GM19035 (cell line): Measurements from ENCODE around the gene WDR37.

ENCODE experiments used
- ATAC-seq: cut with Tn5 transposase; IDR thresholded peaks from one replicate; pipeline ENCODE4 v1.9.1; 2021; ENCODE audit not compliant: unreplicated experiment

Gene WDR37

DNA sequence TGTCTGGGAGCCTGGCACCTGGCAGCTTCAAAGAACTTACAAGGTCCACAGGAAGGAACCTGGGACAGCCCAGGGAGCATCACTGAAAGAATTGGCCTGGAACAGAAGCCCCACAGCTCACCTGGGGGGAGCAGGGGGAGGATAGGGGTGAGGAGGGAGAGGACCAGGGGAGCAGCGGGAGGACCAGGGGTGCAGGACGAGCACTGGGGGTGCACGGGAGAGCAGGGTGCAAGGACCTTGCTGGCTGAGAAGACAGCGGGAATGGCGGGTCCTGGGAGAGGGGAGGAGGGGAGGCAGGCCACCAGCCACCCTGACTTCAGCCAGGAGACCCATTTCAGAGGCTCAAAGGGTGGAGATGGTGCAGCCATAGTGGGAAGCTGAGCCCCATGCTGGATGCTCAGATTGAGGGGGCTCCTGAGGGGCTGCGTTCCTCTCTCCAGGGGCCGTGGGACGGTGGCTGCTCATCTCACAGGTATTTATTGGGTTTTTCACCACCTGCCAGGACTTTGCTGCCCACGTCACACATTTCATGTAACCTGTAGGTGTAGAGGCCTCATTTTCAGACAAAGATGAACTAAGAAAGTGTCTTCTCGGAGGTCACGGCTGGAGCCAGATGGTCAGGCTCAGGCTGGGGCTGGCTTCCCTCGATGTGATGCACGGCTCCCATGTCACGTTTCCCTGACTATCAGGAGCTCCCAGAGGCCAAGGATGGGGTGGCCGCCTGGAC lies 110.1 kb downstream of the WDR37 start:
- no peak for ATAC-seq

DNA sequence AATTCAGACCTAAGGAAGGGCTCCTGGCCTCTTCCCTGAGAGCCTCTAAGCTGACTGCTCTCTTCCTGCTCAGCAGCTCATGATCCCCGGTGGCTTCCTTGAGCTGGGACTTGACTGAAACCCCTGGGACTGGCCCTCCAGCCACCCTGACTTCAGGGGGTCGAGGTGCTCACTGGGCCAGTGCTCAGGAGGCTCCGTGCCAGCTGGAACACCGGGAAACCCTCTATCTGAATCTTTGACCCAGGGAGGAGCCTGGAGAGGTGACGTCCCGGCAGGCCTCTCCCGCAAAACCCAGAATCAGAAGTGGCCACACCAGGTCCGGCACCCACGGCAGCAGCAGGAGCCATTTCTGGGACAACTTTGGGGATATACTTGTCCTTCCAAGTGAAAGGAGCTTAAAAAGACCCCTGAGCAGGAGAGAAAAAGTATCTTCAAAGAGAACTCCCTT lies 110.7 kb downstream of the WDR37 start:
- no peak for ATAC-seq

- ATAC-seq: no peak
These were observed 112.6 kb downstream of the WDR37 start for GRCh38 chr10:1168763-1169162.

GRCh38 chr10:1169186-1169885 lies 113.2 kb downstream of the WDR37 start:
- ATAC-seq: no peak

DNA sequence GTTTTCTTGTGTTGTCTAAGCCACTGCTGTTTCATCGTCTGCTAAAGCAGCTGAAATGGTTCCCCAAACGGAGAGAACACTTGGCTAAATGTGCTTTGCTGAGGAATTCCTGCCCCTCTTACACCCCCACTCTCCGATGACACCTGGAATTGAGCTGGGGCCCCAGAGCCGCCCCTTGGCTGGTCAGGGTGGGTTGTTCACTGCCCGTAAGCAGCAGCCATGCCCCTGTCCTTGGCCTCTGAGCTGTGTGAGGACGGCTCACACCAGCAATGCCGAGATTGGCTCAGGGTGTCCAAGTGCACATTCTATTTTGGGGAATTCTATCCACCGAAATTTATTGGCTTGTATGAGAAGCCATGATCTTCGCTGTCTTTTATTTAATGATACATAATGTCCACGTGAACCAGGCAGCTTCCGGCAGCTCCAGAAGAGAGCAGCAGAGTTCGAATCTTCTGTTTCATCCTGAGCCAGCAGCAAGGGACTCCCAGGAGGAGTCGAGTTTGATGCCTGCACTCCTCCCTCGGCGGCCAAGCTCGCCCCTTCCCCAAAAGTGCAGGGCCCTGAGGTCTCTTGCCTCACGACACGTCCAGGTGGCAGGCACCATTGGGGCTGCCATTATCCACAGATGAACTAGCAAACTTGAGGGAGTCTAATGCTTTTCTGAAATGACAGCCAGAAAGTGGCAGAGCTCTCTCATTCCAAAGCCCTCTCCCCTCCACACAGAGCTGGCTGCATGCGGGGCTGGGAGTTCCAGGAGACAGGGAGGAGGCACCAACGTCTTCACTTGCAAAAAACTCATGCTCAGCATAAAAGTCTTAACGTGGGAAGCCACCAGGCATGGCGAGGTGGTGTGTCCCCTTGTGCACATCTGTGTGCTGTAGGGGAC lies 114.0 kb downstream of the WDR37 start:
- ATAC-seq: no peak

DNA sequence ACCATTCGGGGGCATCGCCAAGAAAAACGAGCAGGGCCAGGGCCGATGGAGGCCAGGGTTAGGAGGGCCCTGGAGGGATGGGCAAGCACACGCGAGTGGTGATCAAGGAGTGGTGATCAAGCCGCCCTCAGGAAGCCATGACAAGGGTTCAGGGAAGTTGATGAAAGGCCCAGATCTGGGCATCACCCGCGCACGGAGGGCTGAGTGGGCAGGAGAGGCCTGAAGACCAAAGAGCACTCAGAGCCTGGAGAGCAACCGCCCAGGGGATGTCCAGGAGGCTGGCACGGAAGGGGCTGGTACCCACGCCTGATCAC lies 114.6 kb downstream of the WDR37 start:
- no peak for ATAC-seq

DNA sequence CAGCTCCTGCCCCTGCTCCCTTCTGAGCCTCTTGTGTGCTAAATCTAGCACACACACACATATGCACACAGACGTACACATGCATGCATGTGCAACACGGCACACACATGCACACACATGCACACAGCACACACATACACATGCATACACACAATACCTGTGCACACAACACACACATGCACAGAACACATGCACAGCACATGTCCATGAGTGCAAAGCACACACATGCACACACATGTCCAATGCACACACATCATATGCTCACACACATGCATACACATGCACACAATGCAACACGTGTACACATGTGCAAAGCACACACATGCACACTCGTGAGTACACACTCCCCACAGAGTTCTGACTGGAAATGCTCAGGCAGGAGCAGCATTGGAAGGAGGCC lies 115.0 kb downstream of the WDR37 start:
- no peak for ATAC-seq

DNA sequence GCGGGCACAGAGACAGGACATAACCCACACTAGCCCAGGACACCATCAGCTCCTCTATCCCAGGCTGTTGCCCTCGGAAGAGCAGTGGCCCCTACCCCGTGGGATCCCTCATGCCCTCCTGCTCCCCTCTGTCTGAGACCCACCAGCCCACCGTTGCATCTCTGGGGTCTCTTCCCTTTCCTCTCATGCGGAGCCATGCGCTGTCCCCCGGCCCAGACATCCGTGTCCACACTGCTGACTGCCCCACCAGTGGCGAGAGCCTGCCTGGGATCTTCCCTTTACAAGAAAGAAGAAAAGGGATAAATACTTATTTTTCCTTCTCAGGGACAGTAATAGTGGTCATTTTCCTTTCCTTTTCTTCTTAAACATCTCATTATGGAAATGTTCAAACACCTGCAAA lies 115.4 kb downstream of the WDR37 start:
- no peak for ATAC-seq

- no peak for ATAC-seq
These were observed 116.2 kb downstream of the WDR37 start for GRCh38 chr10:1172256-1172984.

- ATAC-seq: no peak
These were observed 116.9 kb downstream of the WDR37 start for GRCh38 chr10:1173091-1173490.

DNA sequence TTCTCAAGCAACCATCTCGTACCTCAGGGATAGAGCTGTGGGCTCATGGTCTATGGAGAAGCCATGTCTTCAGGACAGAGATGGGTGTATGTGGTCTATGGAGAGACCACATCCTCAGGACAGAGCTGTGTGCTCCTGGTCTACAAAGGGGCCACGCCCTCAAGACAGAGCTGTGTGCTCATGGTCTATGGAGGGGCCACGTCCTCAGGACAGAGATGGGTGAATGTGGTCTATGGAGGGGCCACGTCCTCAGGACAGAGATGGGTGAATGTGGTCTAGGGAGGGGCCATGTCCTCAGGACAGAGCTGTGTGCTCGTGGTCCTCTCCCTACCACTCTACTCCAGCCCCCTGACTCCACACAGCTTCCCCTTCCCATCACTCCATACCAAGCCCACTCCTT lies 117.8 kb downstream of the WDR37 start:
- no peak for ATAC-seq

DNA sequence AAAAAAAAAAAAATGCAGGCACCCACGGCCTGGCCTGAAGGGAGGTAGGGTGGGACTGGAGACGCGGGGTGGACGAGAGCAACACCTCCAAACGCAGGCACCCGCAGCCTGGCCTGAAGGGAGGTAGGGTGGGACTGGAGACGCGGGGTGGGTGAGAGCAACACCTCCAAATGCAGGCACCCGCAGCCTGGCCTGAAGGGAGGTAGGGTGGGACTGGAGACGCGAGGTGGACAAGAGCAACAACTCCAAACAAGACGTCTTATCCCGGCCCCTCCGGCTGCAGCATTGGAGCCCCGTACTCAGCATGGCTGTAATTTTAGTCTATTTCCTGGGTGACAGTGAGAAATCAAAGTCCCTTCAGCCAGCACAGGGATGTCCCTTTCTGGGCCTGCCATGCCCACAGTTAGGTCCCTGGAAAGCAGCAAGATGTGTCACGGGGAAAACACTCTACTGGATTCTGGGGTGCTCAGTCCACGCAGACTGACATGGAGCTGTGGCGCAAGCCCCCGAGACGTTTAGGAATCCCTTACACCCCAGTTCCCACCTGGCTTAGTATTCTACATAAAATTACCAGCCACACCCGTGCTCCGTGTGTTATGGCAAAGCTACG lies 119.9 kb downstream of the WDR37 start:
- ATAC-seq: no peak

GRCh38 chr10:1177936-1178335 lies 121.8 kb downstream of the WDR37 start:
- no peak for ATAC-seq

- ATAC-seq: no peak
These were observed 122.3 kb downstream of the WDR37 start for GRCh38 chr10:1178506-1178905.

DNA sequence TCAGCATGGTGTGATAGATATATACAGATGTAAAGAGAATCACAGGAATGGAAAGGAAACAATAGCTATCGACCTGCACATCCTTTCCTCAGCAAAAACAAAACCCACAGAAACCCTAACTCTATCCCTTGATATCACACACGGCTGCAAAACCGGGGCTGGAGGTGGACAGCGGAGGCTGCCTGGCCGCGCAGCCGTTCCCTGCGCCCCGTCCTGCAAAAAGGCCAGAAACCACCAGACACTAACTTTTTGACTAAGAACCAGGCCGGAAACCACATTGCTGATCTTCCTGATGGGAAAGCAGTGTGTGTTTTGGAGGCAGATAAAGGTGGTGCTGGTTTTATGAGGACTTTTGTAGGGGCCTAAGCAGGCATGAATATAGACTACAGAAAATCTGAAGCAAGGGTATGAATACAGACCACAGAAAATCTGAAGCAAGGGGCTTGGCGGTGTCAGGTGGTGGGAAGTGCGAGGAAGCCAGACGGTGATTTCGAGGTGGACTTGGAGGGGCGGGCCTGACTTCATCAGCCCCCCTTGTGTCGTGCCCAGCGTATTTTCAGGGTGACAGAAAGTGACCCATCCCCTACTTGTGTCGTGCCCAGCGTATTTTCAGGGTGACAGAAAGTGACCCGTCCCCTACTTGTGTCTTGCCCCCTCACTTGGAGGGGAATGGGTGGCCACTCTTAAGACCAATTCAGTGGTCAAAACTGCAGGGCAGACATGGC lies 123.3 kb downstream of the WDR37 start:
- no peak for ATAC-seq

DNA sequence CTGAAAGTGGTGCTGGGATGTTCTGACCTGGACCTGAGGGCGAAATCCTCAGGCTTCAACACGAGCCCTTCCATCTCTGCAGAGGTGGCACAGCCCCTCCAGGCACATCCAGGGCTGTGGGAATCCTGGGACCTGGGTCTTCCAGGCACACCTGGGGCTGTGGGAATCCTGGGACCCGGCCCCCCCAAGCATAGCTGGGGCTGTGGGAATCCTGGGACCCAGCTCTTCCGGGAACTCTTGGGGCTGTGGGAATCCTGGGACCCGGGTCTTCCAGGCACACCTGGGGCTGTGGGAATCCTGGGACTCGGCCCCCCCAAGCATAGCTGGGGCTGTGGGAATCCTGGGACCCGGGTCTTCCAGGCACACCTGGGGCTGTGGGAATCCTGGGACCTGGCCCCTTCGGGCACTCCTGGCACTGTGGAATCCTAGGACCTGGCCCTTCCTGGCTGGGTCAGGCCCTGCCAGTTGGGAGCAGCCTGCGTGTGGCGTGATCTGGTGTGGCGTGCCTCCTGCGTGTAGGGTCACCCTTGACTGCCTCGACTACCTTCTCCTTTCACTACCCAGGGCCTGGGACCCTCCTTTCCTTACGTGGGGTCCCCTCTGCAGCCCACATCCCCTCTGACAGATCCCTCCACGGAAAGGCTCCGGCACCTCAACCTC lies 124.0 kb downstream of the WDR37 start:
- no peak for ATAC-seq

GRCh38 chr10:1180836-1181235 lies 124.7 kb downstream of the WDR37 start:
- no peak for ATAC-seq
